Muscle layer of colon (tissue), 2 donors: ENCODE data around the gene DST.

Experiments
- H3K27ac ChIP-seq: one replicate; pipeline ENCODE4 v1.7.0; 2013; ENCODE audit warnings: low read depth, mild to moderate bottlenecking, low read length, moderate library complexity
- H3K27me3 ChIP-seq, 2 donors: one replicate each; pipeline ENCODE4 v1.7.0; 2013; ENCODE audit warnings: low read length in 2 of 2, mild to moderate bottlenecking in 2 of 2; ENCODE audit not compliant: insufficient read depth in 2 of 2, control insufficient read depth in 1 of 2
- H3K36me3 ChIP-seq: one replicate; pipeline ENCODE4 v1.7.0; 2013; ENCODE audit warnings: mild to moderate bottlenecking, low read length; ENCODE audit not compliant: insufficient read depth
- H3K4me1 ChIP-seq: one replicate; pipeline ENCODE4 v1.7.0; 2013; ENCODE audit warnings: mild to moderate bottlenecking, low read length; ENCODE audit not compliant: insufficient read depth
- H3K4me3 ChIP-seq, 2 donors: one replicate each; pipeline ENCODE4 v1.7.0; 2013; ENCODE audit warnings: low read length in 2 of 2, low read depth in 1 of 2, mild to moderate bottlenecking in 1 of 2, moderate library complexity in 1 of 2
- H3K9ac ChIP-seq: one replicate; pipeline ENCODE4 v1.7.0; 2013; ENCODE audit warnings: low read length
- H3K9me3 ChIP-seq: one replicate; pipeline ENCODE4 v1.7.0; 2013; ENCODE audit warnings: mild to moderate bottlenecking, low read length
- donor health status: abdominal sarcoma.
- donor health status: Adenocarcinoma of cecum.

DST gene

DNA sequence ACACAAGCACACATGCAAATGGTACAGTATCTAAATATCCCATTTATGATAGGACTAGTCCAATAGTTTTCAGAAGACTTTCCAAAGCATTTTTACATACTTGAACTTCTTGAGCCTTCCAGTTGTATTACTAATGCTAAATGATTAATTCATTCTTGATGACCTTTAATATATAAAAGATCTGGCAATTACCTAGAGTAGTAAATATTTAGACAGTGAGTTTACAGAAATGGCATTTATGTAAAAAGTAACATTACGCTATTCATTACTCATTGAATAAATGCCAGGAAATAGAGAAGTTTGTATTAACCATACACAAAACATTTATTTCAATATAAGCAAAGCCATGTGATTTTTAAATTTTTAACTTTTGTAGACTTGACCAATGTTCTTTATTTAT lies 158.8 kb downstream of the DST start:
- Histone ChIP-seq H3K9me3 (no peaks in the 10 kb centered on the region), H3K4me1 (peaks cover 29% of the 10 kb centered on the region), H3K36me3 (peaks cover 57% of the 10 kb centered on the region), H3K4me3 (no peak overlapping the region), H3K27me3 (no peaks in the 10 kb centered on the region), H3K9ac (no peak overlapping the region), H3K27ac (no peak overlapping the region)

DNA sequence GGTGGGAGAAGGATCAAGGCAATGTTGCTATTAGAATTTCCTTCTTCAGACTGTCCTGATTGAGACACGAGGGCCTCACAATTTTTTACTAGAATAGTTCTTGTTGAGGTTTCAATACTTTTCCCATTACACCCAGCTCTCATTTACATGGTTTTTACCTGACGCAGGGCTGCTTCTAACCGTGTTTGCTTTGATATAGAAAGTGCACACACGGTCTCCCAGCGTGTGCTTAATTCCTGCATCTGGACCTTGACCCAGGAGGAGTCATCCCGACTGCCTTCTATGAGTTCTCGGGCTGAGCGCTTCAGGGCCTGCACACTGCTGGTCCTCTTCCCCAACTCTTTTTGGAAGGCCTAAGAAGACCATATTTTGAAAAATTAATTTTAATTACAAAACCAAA lies 160.2 kb downstream of the DST start:
- Histone ChIP-seq H3K9me3 (no peaks in the 10 kb centered on the region), H3K9ac (no peak overlapping the region), H3K36me3 (peaks cover 51% of the 10 kb centered on the region), H3K4me1 (peaks cover 29% of the 10 kb centered on the region), H3K27me3 (no peaks in the 10 kb centered on the region), H3K27ac (no peak overlapping the region), H3K4me3 (no peak overlapping the region)

DNA sequence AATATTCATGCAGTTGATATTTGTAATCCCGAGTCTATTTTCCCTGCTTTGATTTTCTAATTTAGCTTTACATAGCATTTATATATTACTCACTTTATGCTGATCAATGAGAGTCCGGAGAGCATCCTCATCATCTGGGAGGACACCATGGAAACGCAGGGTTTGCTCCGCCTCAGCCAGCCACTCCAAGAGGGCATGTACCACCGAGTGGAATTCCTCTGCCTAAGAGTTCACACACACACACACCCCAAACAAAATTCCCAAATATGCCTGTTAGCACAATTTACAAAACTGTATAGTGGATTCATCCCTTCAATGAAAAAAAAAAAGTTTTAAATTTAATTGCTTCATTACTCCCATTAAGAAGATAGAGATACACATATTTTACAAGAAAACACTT lies 160.7 kb downstream of the DST start:
- Histone ChIP-seq H3K36me3 (peaks cover 51% of the 10 kb centered on the region), H3K27me3 (no peaks in the 10 kb centered on the region), H3K9me3 (no peaks in the 10 kb centered on the region), H3K4me1 (peaks cover 29% of the 10 kb centered on the region), H3K27ac (no peak overlapping the region), H3K9ac (no peak overlapping the region), H3K4me3 (no peak overlapping the region)

DNA sequence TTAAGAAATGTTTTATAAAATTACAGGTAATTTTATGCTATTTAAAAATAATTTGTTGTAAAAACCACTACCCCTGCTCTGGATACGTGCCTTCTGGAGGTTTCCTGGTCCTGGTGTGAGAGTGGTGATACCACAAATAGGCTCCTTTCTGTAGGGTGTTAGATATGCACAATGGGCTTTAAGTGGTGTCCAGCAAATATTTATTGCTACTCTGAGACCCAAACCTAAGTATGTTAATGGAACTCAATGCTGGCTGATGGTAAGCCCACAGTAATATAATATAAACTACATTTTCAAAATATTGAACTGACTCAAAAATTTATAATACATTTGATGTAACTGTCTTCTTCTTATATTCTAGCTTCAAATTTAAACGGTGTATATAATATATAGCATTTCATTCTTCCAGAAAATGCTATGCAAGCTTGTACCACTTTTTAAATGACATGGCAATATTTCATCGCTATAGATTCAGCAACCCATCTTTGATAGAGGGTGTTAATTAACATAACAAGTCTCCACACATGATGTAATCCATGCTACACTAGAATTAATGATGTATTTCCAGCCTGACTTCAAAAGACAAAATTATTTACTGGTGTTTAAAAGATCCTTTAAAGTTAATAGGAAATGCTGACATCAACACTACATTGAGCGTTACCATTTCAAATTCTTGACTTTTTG lies 161.9 kb downstream of the DST start:
- Histone ChIP-seq H3K36me3 (peaks cover 55% of the 10 kb centered on the region), H3K4me3 (no peak overlapping the region), H3K27ac (no peak overlapping the region), H3K9ac (no peak overlapping the region), H3K27me3 (no peaks in the 10 kb centered on the region), H3K9me3 (no peaks in the 10 kb centered on the region), H3K4me1 (peaks cover 36% of the 10 kb centered on the region)

DNA sequence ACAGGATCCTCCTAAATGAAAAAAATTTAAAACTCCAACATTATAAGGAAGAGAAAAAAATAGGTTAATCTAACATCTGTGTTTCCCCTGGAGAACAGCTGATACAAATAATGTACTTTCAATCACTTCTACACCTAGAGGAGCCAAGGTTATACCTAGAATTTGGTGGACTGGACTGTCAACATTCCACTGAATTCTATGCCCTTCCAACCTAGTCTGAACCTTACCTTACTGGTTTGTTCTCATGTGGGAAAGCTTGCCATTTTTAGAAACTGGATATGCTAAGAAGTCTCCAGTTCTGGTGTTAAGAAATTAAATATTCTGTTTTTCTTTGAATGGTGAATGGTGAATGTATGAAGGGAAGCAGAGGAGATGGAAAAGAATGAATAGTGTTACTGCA lies 162.4 kb downstream of the DST start:
- Histone ChIP-seq H3K4me1 (peaks cover 37% of the 10 kb centered on the region), H3K4me3 (no peak overlapping the region), H3K9ac (no peak overlapping the region), H3K27me3 (no peaks in the 10 kb centered on the region), H3K36me3 (peaks cover 58% of the 10 kb centered on the region), H3K27ac (no peak overlapping the region), H3K9me3 (no peaks in the 10 kb centered on the region)

DNA sequence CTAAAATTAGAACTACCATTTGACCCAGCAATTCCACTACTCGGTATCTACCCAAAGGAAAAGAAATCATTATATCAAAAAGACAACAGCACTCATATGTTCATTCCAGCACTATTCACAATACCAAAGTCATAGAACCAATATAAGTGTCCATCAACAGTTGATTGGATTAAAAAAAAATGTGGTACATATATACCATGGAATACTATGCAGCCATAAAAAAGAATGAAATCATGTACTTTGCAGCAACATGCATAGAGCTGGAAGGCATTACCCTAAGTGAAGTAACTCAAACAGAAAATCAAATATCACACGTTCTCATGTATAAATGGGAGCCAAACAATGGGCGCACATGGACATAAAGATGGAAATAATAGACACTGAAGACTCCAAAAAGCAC lies 163.3 kb downstream of the DST start:
- no peak overlapping the region for H3K4me3 ChIP-seq
- H3K9me3 ChIP-seq = no peaks in the 10 kb centered on the region
- H3K9ac ChIP-seq = no peak overlapping the region
- H3K27ac ChIP-seq = no peak overlapping the region
- peaks cover 28% of the 10 kb centered on the region for H3K4me1 ChIP-seq
- peaks cover 54% of the 10 kb centered on the region for H3K36me3 ChIP-seq
- H3K27me3 ChIP-seq = no peaks in the 10 kb centered on the region

DNA sequence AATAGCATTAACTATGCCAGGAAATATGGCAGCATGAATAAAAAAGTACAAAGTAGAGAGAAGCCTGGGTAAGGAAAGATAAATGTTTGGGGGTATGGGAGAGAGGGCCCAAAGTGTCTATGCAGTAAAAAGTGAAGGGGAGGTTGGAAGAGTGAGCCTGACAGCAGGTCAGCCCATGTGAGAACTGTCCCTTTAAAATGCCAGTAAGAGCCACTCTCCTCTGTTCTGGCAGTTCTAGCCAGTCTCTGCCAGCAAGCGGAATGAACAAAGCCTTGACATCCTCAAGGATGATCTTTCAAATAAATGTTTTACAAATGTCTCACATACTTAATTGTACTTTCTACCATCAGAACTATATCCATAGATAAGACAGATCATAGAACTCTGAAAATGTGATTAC lies 164.5 kb downstream of the DST start:
- H3K9ac ChIP-seq = no peak overlapping the region
- H3K4me1 ChIP-seq = peaks cover 22% of the 10 kb centered on the region
- H3K27me3 ChIP-seq = no peaks in the 10 kb centered on the region
- peaks cover 60% of the 10 kb centered on the region for H3K36me3 ChIP-seq
- no peaks in the 10 kb centered on the region for H3K9me3 ChIP-seq
- H3K27ac ChIP-seq = peak overlapping the region; percentile 52
- no peak overlapping the region for H3K4me3 ChIP-seq

DNA sequence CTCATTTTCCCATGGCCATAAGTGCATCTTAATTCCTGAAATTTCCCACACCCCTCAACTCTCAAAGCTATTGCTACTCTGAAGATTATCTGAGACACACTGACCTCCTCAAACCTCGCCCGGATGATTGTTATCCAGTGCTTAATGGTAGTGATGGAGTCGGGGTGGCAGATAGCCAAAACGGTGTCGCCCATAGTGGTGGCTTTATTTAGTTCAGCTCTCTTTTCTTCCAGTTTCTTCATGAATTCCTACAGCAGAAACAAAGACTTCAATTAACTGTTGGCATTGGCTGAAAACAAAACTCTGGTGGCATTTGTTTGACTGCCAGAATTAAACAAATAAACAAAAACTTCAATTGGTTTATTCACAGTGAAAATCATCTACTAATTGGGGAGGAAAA lies 165.4 kb downstream of the DST start:
- Histone ChIP-seq H3K9me3 (no peaks in the 10 kb centered on the region), H3K9ac (no peak overlapping the region), H3K4me1 (peaks cover 23% of the 10 kb centered on the region), H3K27me3 (no peaks in the 10 kb centered on the region), H3K4me3 (no peak overlapping the region), H3K27ac (no peak overlapping the region), H3K36me3 (peaks cover 62% of the 10 kb centered on the region)

DNA sequence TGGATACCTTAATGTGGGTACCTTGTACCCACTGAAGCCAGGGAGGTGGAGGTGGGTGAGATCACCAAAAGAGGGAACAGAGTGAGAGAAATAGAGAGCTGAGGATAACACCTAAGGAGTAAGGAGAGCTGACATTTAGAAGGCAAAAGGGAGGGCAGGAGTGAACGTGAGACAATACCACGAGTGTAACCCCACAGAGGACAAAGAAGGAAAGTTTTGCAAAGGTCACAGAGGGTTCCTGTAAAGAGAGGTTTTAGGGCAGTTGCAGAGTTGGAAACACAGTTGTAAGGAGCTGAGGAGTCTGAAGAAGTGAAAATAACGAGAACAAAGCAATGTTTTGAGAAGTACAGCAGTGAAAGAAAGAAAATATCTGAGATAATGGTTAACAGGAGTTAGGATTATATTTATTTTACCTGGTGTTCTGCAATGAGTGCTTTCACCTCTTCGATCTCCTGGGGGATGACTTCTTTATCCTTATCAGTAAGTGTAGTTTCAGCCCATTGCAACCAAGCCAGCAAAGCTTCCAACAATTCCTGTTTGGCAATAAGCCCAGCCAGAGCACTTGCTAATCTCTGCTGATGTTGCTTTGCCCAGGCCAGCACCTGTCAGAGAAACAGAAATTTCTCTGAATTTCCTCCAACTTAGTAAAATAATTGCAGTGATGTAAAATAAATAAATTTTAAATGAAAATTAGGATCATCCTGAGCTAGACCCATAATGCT lies 166.8 kb downstream of the DST start:
- Histone ChIP-seq H3K27me3 (no peaks in the 10 kb centered on the region), H3K4me3 (no peak overlapping the region), H3K9ac (no peak overlapping the region), H3K36me3 (peaks cover 72% of the 10 kb centered on the region), H3K9me3 (no peaks in the 10 kb centered on the region), H3K4me1 (peaks cover 15% of the 10 kb centered on the region), H3K27ac (peak overlapping the region; percentile 54)

DNA sequence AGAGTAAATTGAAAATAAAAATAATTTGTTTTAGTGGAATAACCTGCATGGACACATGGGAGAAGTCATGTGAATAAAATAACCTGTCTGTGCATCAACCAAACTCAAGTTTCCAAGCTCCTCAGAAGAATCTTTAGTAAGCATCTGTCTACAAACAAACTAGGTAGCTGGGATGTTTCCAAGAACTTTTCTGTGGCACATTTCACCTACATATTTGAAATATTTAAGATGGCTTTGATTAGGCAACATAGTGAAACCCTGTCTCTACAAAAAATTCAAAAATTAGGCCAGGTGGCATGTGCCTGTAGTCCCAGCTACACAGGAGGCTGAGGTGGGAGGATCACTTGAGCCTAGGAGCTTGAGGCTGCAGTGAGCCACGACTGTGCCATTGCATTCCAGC lies 168.2 kb downstream of the DST start:
- no peak overlapping the region for H3K27ac ChIP-seq
- H3K27me3 ChIP-seq = no peaks in the 10 kb centered on the region
- H3K9me3 ChIP-seq = no peaks in the 10 kb centered on the region
- H3K9ac ChIP-seq = no peak overlapping the region
- H3K4me3 ChIP-seq = no peak overlapping the region
- peaks cover 12% of the 10 kb centered on the region for H3K4me1 ChIP-seq
- H3K36me3 ChIP-seq = peaks cover 72% of the 10 kb centered on the region

DNA sequence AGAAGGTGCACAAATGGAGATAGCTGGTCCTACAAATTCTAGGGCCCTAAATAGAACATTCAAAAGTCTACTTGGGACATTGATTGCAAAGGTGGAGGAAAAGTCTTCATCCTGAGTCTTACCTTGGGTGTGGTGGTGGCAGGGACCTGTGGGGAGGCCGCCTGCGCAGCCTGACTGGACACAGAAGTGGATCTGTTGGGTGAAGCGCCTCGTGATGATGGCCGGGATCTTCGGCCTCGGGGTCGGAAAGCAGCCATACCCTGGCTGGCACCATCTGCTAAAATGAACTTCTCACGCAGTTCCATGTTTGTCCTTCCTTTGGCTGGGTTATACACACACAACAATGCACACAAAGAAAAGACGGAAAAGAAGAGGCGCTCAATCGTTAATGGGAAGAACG lies 179.2 kb downstream of the DST start:
- Histone ChIP-seq H3K27ac (no peak overlapping the region), H3K27me3 (no peaks in the 10 kb centered on the region), H3K4me1 (no peaks in the 10 kb centered on the region), H3K36me3 (peaks cover 74% of the 10 kb centered on the region), H3K4me3 (no peak overlapping the region), H3K9ac (no peak overlapping the region), H3K9me3 (no peaks in the 10 kb centered on the region)
